Spinal cord (tissue), 10 donors: Measurements from ENCODE around the gene TES. TPM values are rescaled to one million over a fixed set of nuclear protein-coding genes. Genes with fewer than 3 reads are reported as not detected.
"Not testable (repeated sequence)": the region's sequence is repeated elsewhere in the genome, so short reads cannot be mapped to it uniquely, and the experiment has no call there.

Experiments
- DNase-seq, 6 donors: peaks; one replicate each; pipeline versions ENCODE4 v3.0.0 to v3.0.0-alpha.2; 2013 to 2015; ENCODE audit warnings: low spot score in 6 of 6, low read depth in 4 of 6
- H3K27ac ChIP-seq: one replicate; pipeline ENCODE4 v1.5.1; 2013; ENCODE audit warnings: low read depth, low read length, control low read depth
- H3K27me3 ChIP-seq: one replicate; pipeline ENCODE4 v1.6.1; 2013; ENCODE audit warnings: low read length; ENCODE audit not compliant: control insufficient read depth, insufficient read depth
- H3K36me3 ChIP-seq: one replicate; pipeline ENCODE4 v1.6.1; 2013; ENCODE audit warnings: low read length; ENCODE audit not compliant: control insufficient read depth, insufficient read depth
- H3K4me1 ChIP-seq: one replicate; pipeline ENCODE4 v1.6.1; 2013; ENCODE audit warnings: low read length; ENCODE audit not compliant: control insufficient read depth, insufficient read depth
- H3K4me3 ChIP-seq: one replicate; pipeline ENCODE4 v1.5.1; 2013; ENCODE audit warnings: low read depth, low read length, control low read depth
- H3K9me3 ChIP-seq: one replicate; pipeline ENCODE4 v1.6.1; 2013; ENCODE audit warnings: low read length; ENCODE audit not compliant: control insufficient read depth, insufficient read depth
- WGBS: methylation state at CpG from one replicate; pipeline ENCODE4 v1.1.5; 2013; ENCODE audit warnings: missing lambda C conversion rate; ENCODE audit not compliant: insufficient coverage; 5-methylcytosine and 5-hydroxymethylcytosine counted together
- polyA plus RNA-seq, 2 donors: library from polyadenylated mRNA; unstranded; fragments of 120-200 nt; gene quantifications; one replicate each; pipeline ENCODE4 v1.2.1, GENCODE V29; 2013; ENCODE audit not compliant: insufficient read length in 2 of 2
- total RNA-seq, 2 donors: library from RNA; depleted of rRNA in 1 of 2; stranded (reverse); fragments of 120-200 nt in 1 of 2; fragments of >200 nt in 1 of 2; gene quantifications; one replicate each; pipeline versions ENCODE4 v1.2.3 to v1.2.4, GENCODE V29; 2013 to 2014
- donor health status: healthy.

The TES gene
- total and polyA plus RNA-seq, 4 donors = 13.1 to 35.4 (median 21.0) TPM

DNA sequence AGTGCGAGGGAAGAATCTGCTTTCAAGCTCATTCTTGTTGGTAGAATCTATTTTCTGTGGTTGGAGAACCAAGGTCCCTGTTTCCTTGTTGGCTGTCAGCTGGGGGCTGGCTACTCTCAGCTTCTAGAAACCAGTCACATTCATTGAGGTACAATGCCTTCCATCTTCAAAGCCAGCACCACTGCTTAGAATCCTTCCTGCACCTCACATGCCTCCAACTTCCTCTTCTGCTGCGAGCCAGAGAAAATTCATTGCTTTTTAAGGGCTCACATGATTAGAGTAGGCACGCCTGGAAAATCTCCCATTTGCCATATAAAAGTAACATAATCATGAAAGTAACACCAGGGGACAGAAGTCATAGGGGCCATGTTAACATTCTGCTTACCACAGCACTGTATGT, 28.7 kb downstream of the TES start:
- Histone ChIP-seq H3K4me3 (no peak overlapping the region), H3K9me3 (no peaks in the 10 kb centered on the region), H3K27me3 (no peaks in the 10 kb centered on the region), H3K36me3 (no peaks in the 10 kb centered on the region), H3K27ac (no peak overlapping the region), H3K4me1 (no peaks in the 10 kb centered on the region)
- DNase-seq = no peak
- 82% methylated on average over 2 of the region's 3 CpGs for WGBS

DNA sequence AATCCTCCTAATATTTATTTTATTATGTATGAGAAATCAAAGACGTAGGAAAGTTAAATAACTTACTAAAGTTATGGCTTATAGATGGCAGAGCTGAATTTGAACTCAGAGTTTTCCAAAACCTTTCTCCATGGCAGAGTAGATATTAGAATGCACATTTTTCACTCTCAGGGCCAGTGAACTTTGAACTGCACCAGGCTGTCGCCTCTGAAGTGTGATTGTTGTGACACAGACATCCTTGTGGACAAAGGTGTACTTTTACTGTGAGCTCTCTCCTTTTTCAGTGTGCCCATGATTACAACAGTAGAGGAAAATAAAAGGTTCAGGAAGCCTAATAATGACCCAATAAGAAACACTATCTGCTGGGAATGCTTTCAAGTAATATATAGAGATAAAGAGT, 29.1 kb downstream of the TES start:
- H3K27ac ChIP-seq = no peak overlapping the region
- DNase-seq = no peak
- 60% methylated on average over 1 of the region's 2 CpGs for WGBS
- no peaks in the 10 kb centered on the region for H3K27me3 ChIP-seq
- H3K4me1 ChIP-seq = no peaks in the 10 kb centered on the region
- H3K36me3 ChIP-seq = no peaks in the 10 kb centered on the region
- H3K9me3 ChIP-seq = no peaks in the 10 kb centered on the region
- H3K4me3 ChIP-seq = no peak overlapping the region

- H3K27ac ChIP-seq = no peak overlapping the region
- peak in 2 of 6 donors; percentile 37 to 41 for DNase-seq
- no peaks in the 10 kb centered on the region for H3K36me3 ChIP-seq
- peaks cover 1% of the 10 kb centered on the region for H3K9me3 ChIP-seq
- WGBS = no CpG with 5 or more reads among the region's 4 CpGs
- H3K4me1 ChIP-seq = no peaks in the 10 kb centered on the region
- H3K27me3 ChIP-seq = no peaks in the 10 kb centered on the region
- no peak overlapping the region for H3K4me3 ChIP-seq
Observed at GRCh38 chr7:116240024-116240668, 29.8 kb downstream of the TES start.

DNA sequence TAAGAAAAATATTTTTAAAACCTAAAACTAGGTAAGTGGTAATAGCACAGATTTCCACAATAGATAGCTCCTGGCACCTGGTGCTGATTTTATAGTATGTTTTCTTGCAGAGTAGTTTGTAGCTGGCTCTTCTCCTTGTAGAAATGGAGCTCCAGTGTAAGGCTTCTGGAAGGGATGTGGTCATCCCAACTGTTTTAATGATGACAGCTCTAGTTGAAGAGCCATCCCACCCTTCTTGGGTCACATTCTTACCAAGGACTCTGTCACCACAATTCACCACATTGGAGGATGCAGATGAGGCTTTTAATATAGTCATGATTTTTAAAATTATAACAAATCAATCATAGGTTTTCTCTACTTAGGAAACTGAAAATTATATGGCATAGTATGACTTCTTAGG, 31.0 kb downstream of the TES start:
- Histone ChIP-seq H3K27ac (no peak overlapping the region), H3K9me3 (peaks cover 1% of the 10 kb centered on the region), H3K4me3 (no peak overlapping the region), H3K27me3 (no peaks in the 10 kb centered on the region), H3K4me1 (no peaks in the 10 kb centered on the region), H3K36me3 (no peaks in the 10 kb centered on the region)
- no peak for DNase-seq

DNA sequence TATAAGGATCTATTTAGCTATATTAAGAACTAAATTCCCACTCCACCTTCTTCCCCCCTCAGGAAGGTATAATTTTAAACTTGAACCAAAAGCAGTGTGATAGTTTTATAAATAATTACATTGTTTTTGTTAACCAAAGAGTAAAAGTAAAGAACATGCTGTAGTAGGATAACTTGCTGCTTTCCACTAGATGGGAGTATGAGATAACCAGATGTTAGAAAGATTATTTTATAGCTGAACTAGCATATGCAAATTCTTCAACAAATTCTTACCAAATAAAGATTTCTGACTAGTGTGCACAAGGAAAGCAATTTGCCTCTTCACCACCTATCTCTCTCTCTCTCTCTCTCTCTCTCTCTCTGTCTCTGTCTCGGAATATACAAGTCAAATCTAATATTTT, 31.8 kb downstream of the TES start:
- DNase-seq = peak in 1 of 6 donors; percentile 34
- no peaks in the 10 kb centered on the region for H3K4me1 ChIP-seq
- peaks cover 1% of the 10 kb centered on the region for H3K9me3 ChIP-seq
- H3K27ac ChIP-seq = no peak overlapping the region
- H3K27me3 ChIP-seq = no peaks in the 10 kb centered on the region
- WGBS = no CpG with 5 or more reads among the region's 1 CpG
- H3K36me3 ChIP-seq = no peaks in the 10 kb centered on the region
- H3K4me3 ChIP-seq = no peak overlapping the region

GRCh38 chr7:116242759-116243158, 32.4 kb downstream of the TES start:
- DNase-seq = no peak
- peaks cover 1% of the 10 kb centered on the region for H3K9me3 ChIP-seq
- no peaks in the 10 kb centered on the region for H3K27me3 ChIP-seq
- no peaks in the 10 kb centered on the region for H3K4me1 ChIP-seq
- no peak overlapping the region for H3K27ac ChIP-seq
- H3K4me3 ChIP-seq = no peak overlapping the region
- H3K36me3 ChIP-seq = no peaks in the 10 kb centered on the region

- not testable (repeated sequence) for H3K4me1 ChIP-seq, H3K27ac ChIP-seq
- WGBS = 96% methylated on average over 5 of the region's 5 CpGs
Observed at GRCh38 chr7:116244803-116245202, 34.5 kb downstream of the TES start.

GRCh38 chr7:116246357-116246756, 36.0 kb downstream of the TES start:
- no peak overlapping the region for H3K4me3 ChIP-seq
- 100% methylated on average over 1 of the region's 1 CpG for WGBS
- H3K4me1 ChIP-seq = no peaks in the 10 kb centered on the region
- no peak for DNase-seq
- H3K9me3 ChIP-seq = peaks cover 1% of the 10 kb centered on the region
- no peak overlapping the region for H3K27ac ChIP-seq
- H3K27me3 ChIP-seq = no peaks in the 10 kb centered on the region
- no peaks in the 10 kb centered on the region for H3K36me3 ChIP-seq

More at GRCh38 chr7:116244803-116245202, 34.5 kb downstream of the TES start:
- H3K36me3 ChIP-seq, H3K9me3 ChIP-seq, DNase-seq, H3K27me3 ChIP-seq, H3K4me3 ChIP-seq: not testable (repeated sequence)

GRCh38 chr7:116249969-116250553, 39.7 kb downstream of the TES start:
- H3K4me3 ChIP-seq = no peak overlapping the region
- DNase-seq = no peak
- no peaks in the 10 kb centered on the region for H3K4me1 ChIP-seq
- WGBS = 81% methylated on average over 2 of the region's 3 CpGs
- H3K27me3 ChIP-seq = no peaks in the 10 kb centered on the region
- no peak overlapping the region for H3K27ac ChIP-seq
- no peaks in the 10 kb centered on the region for H3K9me3 ChIP-seq
- H3K36me3 ChIP-seq = no peaks in the 10 kb centered on the region

DNA sequence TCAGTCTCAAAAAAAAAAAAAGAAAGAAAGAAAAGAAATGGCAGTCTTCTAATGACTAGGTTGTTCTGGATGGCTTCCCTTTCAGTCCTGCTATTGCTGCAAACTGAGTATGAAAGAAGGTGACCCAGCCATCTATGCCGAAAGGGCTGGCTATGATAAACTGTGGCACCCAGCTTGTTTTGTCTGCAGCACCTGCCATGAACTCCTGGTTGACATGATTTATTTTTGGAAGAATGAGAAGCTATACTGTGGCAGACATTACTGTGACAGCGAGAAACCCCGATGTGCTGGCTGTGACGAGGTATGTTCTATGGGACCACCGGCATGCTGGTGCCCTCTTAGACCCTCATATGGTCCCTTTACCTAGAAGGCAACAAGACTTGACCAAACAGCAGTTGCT, 41.3 kb downstream of the TES start:
- H3K4me1 ChIP-seq = no peaks in the 10 kb centered on the region
- H3K9me3 ChIP-seq = no peaks in the 10 kb centered on the region
- no peak overlapping the region for H3K27ac ChIP-seq
- H3K27me3 ChIP-seq = no peaks in the 10 kb centered on the region
- no peak overlapping the region for H3K4me3 ChIP-seq
- DNase-seq = no peak
- no peaks in the 10 kb centered on the region for H3K36me3 ChIP-seq
- 94% methylated on average over 3 of the region's 5 CpGs for WGBS
